A549 (cell line): ENCODE data around the gene MEGF9. TPM values are rescaled to one million over a fixed set of nuclear protein-coding genes. Genes with fewer than 3 reads are reported as not detected.

Experiments
- ATAC-seq, 2 experiments: fragments of 200-7000 bp in 1 of 2; fragments of >200 bp in 1 of 2; cut with Nextera tagmentation in 1 of 2; cut with Tn5 transposase in 1 of 2; 3 replicates each; pipeline versions ENCODE4 v1.8.0 to v1.9.1; 2018 to 2020; ENCODE audit warnings: mild to moderate bottlenecking in 1 of 2, moderate library complexity in 1 of 2
- CTCF ChIA-PET: fragments of 300-600 bp; sonication (Branson Sonifier 250); formaldehyde crosslinking; extraction: SDS; loops from one replicate; lab custom pipeline; 2021; ENCODE audit warnings: antibody characterized with exemption, inconsistent platforms; lab: Yijun Ruan, JAX
- POLR2A ChIA-PET: fragments of 350-600 bp; formaldehyde crosslinking; extraction: SDS; loops from one replicate; lab custom pipeline; 2021; ENCODE audit warnings: antibody characterized with exemption, inconsistent platforms; lab: Yijun Ruan, JAX
- DNase-seq, 2 experiments: peaks; one replicate each; pipeline versions ENCODE4 v3.0.0 to v3.0.0-alpha.2; 2011 to 2016; ENCODE audit warnings: low read depth in 1 of 2, low spot score in 1 of 2
- FAIRE-seq: peaks from 2 replicates; lab custom pipeline; 2011; peaks lifted over from hg19 to GRCh38; lab: Jason Lieb, UNC
- H3K27ac ChIP-seq, 2 experiments: fragments of >200 bp; sonication (Bioruptor Twin); formaldehyde crosslinking; 3 replicates each; pipeline ENCODE4 v1.5.1; 2016 to 2017
- H3K4me1 ChIP-seq: fragments of >200 bp; sonication (Bioruptor Twin); formaldehyde crosslinking; 3 replicates; pipeline ENCODE4 v1.6.1; 2016
- H3K4me2 ChIP-seq: fragments of >200 bp; sonication (Bioruptor Twin); formaldehyde crosslinking; 3 replicates; pipeline ENCODE4 v1.6.1; 2016
- H3K4me3 ChIP-seq: fragments of >200 bp; sonication (Bioruptor Twin); formaldehyde crosslinking; 3 replicates; pipeline ENCODE4 v1.5.1; 2016
- H3K9me3 ChIP-seq: fragments of >200 bp; sonication (Bioruptor Twin); formaldehyde crosslinking; 3 replicates; pipeline ENCODE4 v1.6.1; 2016
- BCL3 ChIP-seq: fragments of >200 bp; sonication (Bioruptor Twin); formaldehyde crosslinking; IDR thresholded peaks from 3 replicates; pipeline ENCODE4 v1.6.1; 2016
- CBX2 ChIP-seq: fragments of 200-600 bp; sonication (generic); IDR thresholded peaks from 2 replicates; pipeline ENCODE4 v1.6.1; 2016; ENCODE audit warnings: low read depth, mild to moderate bottlenecking, borderline replicate concordance
- CBX8 ChIP-seq: fragments of 200-600 bp; sonication (generic); IDR thresholded peaks from 2 replicates; pipeline ENCODE4 v1.6.1; 2016
- CTCF ChIP-seq: fragments of >200 bp; sonication (Bioruptor Twin); formaldehyde crosslinking; IDR thresholded peaks from 3 replicates; pipeline ENCODE4 v1.5.1; 2016
- EHF ChIP-seq: fragments of 250-450 bp; sonication (Bioruptor Pico); IDR thresholded peaks from 2 replicates; pipeline ENCODE4 v1.5.0; 2020; ENCODE audit warnings: mild to moderate bottlenecking
- EHMT2 ChIP-seq: fragments of 200-600 bp; sonication (generic); IDR thresholded peaks from 2 replicates; pipeline ENCODE4 v1.6.1; 2016; ENCODE audit warnings: antibody characterized with exemption, low read depth, mild to moderate bottlenecking, moderate library complexity
- EP300 ChIP-seq, 2 experiments: fragments of >200 bp; sonication (Bioruptor Twin); formaldehyde crosslinking; IDR thresholded peaks; 2 replicates in 1 of 2; 3 replicates in 1 of 2; pipeline ENCODE4 v1.6.1; 2016 to 2017
- ESRRA ChIP-seq: fragments of 150-350 bp; IDR thresholded peaks from 2 replicates; pipeline ENCODE4 v1.6.1; 2014; ENCODE audit warnings: mild to moderate bottlenecking, low read length, borderline replicate concordance
- FOSB ChIP-seq: fragments of 250-450 bp; sonication (Bioruptor Pico); IDR thresholded peaks from 2 replicates; pipeline ENCODE4 v1.5.0; 2020; ENCODE audit warnings: mild to moderate bottlenecking, moderate library complexity
- GATA3 ChIP-seq: IDR thresholded peaks from 2 replicates; pipeline ENCODE4 v1.6.1; 2012; ENCODE audit warnings: borderline replicate concordance
- HEYL ChIP-seq: fragments of 250-450 bp; sonication (Bioruptor Pico); IDR thresholded peaks from 2 replicates; pipeline ENCODE4 v1.8.0; 2021; ENCODE audit warnings: mild to moderate bottlenecking, moderate library complexity
- JUNB ChIP-seq: fragments of >200 bp; sonication (Bioruptor Twin); formaldehyde crosslinking; IDR thresholded peaks from 2 replicates; pipeline ENCODE4 v1.6.1; 2016
- KDM5A ChIP-seq: fragments of 200-600 bp; sonication (generic); IDR thresholded peaks from 2 replicates; pipeline ENCODE4 v1.6.1; 2016; ENCODE audit warnings: antibody characterized with exemption, mild to moderate bottlenecking
- MAFK ChIP-seq: fragments of 450-650 bp; IDR thresholded peaks from 2 replicates; pipeline ENCODE4 v1.6.1; 2014; ENCODE audit not compliant: partially characterized antibody
- MAZ ChIP-seq: fragments of 150-350 bp; IDR thresholded peaks from 2 replicates; pipeline ENCODE4 v1.6.1; 2014; ENCODE audit warnings: antibody characterized with exemption, low read depth, low read length, borderline replicate concordance
- MYC ChIP-seq: IDR thresholded peaks from 2 replicates; pipeline ENCODE4 v1.6.1; 2012; ENCODE audit warnings: mild to moderate bottlenecking, inconsistent platforms, low read length, improper control_type of control experiment, borderline replicate concordance
- NPAS2 ChIP-seq: fragments of 250-450 bp; sonication (Bioruptor Pico); IDR thresholded peaks from 2 replicates; pipeline ENCODE4 v1.8.0; 2022; ENCODE audit warnings: mild to moderate bottlenecking, moderate library complexity, borderline replicate concordance
- PBX3 ChIP-seq: IDR thresholded peaks from 2 replicates; pipeline ENCODE4 v1.6.1; 2012
- POLR2A ChIP-seq: IDR thresholded peaks from 2 replicates; pipeline ENCODE4 v1.6.1; 2012; ENCODE audit warnings: mild to moderate bottlenecking, low read length
- POLR2AphosphoS2 ChIP-seq: conservative IDR thresholded peaks from 2 replicates; pipeline ENCODE4 v1.6.1; 2012; ENCODE audit warnings: low read length, improper control_type of control experiment, inconsistent platforms
- RFX5 ChIP-seq: fragments of 450-650 bp; IDR thresholded peaks from 2 replicates; pipeline ENCODE4 v1.7.1; 2014; ENCODE audit warnings: antibody characterized with exemption, mild to moderate bottlenecking, moderate library complexity
- RNF2 ChIP-seq: fragments of 200-600 bp; sonication (generic); IDR thresholded peaks from 2 replicates; pipeline ENCODE4 v1.6.1; 2016; ENCODE audit warnings: low read depth, mild to moderate bottlenecking, antibody characterized with exemption, moderate library complexity, borderline replicate concordance
- TFCP2L1 ChIP-seq: fragments of 250-450 bp; sonication (Bioruptor Pico); IDR thresholded peaks from 2 replicates; pipeline ENCODE4 v1.5.0; 2021; ENCODE audit warnings: mild to moderate bottlenecking
- ZC3H11A ChIP-seq: fragments of 450-650 bp; IDR thresholded peaks from 2 replicates; pipeline ENCODE4 v1.6.1; 2014; ENCODE audit warnings: antibody characterized with exemption, mild to moderate bottlenecking
- ZFP36 ChIP-seq: fragments of 450-650 bp; IDR thresholded peaks from 2 replicates; pipeline ENCODE4 v1.6.1; 2014; ENCODE audit warnings: borderline replicate concordance; ENCODE audit not compliant: partially characterized antibody
- WGBS: methylation state at CpG from one replicate; pipeline ENCODE4 v1.1.6; 2017; ENCODE audit errors: missing lambda C conversion rate; 5-methylcytosine and 5-hydroxymethylcytosine counted together
- polyA plus RNA-seq, 4 experiments: library from polyadenylated mRNA; depleted of rRNA in 3 of 4; stranded (reverse); fragments of >200 nt; fragmentation: RNase III in 1 of 4; extraction: RNeasy Plus Mini Kit Qiagen cat#74134 plus additional on column Dnase treatment in 1 of 4; gene quantifications; 2 replicates in 3 of 4; 3 replicates in 1 of 4; pipeline ENCODE4 v1.2.3, GENCODE V29; 2011 to 2017

MEGF9 gene
- polyA plus RNA-seq, 2 of the 4 experiments (the other 2 are of a cell fraction) = 25.7 to 33.4 TPM

- 92% methylated on average over 5 of the region's 5 CpGs for WGBS
- ChIA-PET POLR2A (no interaction called here), CTCF (no interaction called here)
- H3K27ac ChIP-seq = no peak overlapping the region
- no peak overlapping the region for H3K4me2 ChIP-seq
- no peak overlapping the region for H3K4me3 ChIP-seq
- no peak for TF ChIP-seq CBX8
- TF ChIP-seq JUNB = no peak
- TF ChIP-seq TFCP2L1 (CRISPR knock-in tag) = no peak
- no peak for TF ChIP-seq CTCF
- no peak for TF ChIP-seq POLR2A
- TF ChIP-seq ZFP36 = no peak
- TF ChIP-seq RFX5 = no peak
- no peak for TF ChIP-seq EHMT2
- no peak for TF ChIP-seq FOSB (CRISPR knock-in tag)
- TF ChIP-seq MAZ = no peak
- TF ChIP-seq PBX3 = no peak
- no peak for TF ChIP-seq ESRRA
- TF ChIP-seq NPAS2 (CRISPR knock-in tag) = no peak
- H3K9me3 ChIP-seq = no peaks in the 10 kb centered on the region
- H3K4me1 ChIP-seq = peaks cover 5% of the 10 kb centered on the region; the same call in 2 of the 3 replicates
- FAIRE-seq (no peak), DNase-seq (no peak), ATAC-seq (no peak)
These were observed 144.0 kb downstream of the MEGF9 start for GRCh38 chr9:120570296-120570695.

- no peak for TF ChIP-seq EP300 (IDR thresholded peaks at IDR 0.05)
- no peak for TF ChIP-seq GATA3
- no peak for TF ChIP-seq EHMT2
- no peak for TF ChIP-seq TFCP2L1 (CRISPR knock-in tag)
- TF ChIP-seq POLR2A = no peak
- TF ChIP-seq ZC3H11A = no peak
- peak in 1 of 2 experiments; percentile 32; a peak in 1 of 6 replicates for ATAC-seq
- ChIA-PET POLR2A (no interaction called here), CTCF (no interaction called here)
- Histone ChIP-seq H3K9me3 (no peaks in the 10 kb centered on the region), H3K4me1 (peaks cover 5% of the 10 kb centered on the region; the same call in 2 of the 3 replicates), H3K27ac (no peak overlapping the region), H3K4me2 (no peak overlapping the region), H3K4me3 (no peak overlapping the region)
- 91% methylated on average over 5 of the region's 5 CpGs for WGBS
- DNase-seq = no peak
- no peak for FAIRE-seq
These were observed 144.7 kb downstream of the MEGF9 start for GRCh38 chr9:120569556-120569955.

GRCh38 chr9:120568816-120569215, 145.5 kb downstream of the MEGF9 start:
- H3K9me3 ChIP-seq = no peaks in the 10 kb centered on the region
- FAIRE-seq (no peak), DNase-seq (no peak), ATAC-seq (no peak)
- 91% methylated on average over 5 of the region's 5 CpGs for WGBS
- POLR2A ChIA-PET = no interaction called here
- H3K4me3 ChIP-seq = no peak overlapping the region
- H3K4me1 ChIP-seq = peaks cover 5% of the 10 kb centered on the region; the same call in 2 of the 3 replicates
- TF ChIP-seq EHF (CRISPR knock-in tag) (no peak), KDM5A (no peak)
- H3K4me2 ChIP-seq = no peak overlapping the region
- H3K27ac ChIP-seq = no peak overlapping the region
- CTCF ChIA-PET = no interaction called here

- Histone ChIP-seq H3K4me3 (no peak overlapping the region), H3K27ac (no peak overlapping the region), H3K9me3 (no peaks in the 10 kb centered on the region), H3K4me2 (no peak overlapping the region), H3K4me1 (peaks cover 5% of the 10 kb centered on the region; the same call in 2 of the 3 replicates)
- 93% methylated on average over 4 of the region's 4 CpGs for WGBS
- ChIA-PET CTCF (no interaction called here), POLR2A (no interaction called here)
- ATAC-seq = no peak
- no peak for TF ChIP-seq MYC
- no peak for TF ChIP-seq CBX2
- no peak for TF ChIP-seq POLR2AphosphoS2
- TF ChIP-seq MAFK = no peak
- TF ChIP-seq BCL3 = no peak
- no peak for TF ChIP-seq HEYL (CRISPR knock-in tag)
- TF ChIP-seq RNF2 = no peak
- FAIRE-seq = no peak
- DNase-seq = no peak
These were observed 146.4 kb downstream of the MEGF9 start for GRCh38 chr9:120567874-120568273.
